ENCODE measurements around the gene VPS26C.
"Not testable (repeated sequence)": the region's sequence is repeated elsewhere in the genome, so short reads cannot be mapped to it uniquely, and the experiment has no call there.

Gene VPS26C

DNA sequence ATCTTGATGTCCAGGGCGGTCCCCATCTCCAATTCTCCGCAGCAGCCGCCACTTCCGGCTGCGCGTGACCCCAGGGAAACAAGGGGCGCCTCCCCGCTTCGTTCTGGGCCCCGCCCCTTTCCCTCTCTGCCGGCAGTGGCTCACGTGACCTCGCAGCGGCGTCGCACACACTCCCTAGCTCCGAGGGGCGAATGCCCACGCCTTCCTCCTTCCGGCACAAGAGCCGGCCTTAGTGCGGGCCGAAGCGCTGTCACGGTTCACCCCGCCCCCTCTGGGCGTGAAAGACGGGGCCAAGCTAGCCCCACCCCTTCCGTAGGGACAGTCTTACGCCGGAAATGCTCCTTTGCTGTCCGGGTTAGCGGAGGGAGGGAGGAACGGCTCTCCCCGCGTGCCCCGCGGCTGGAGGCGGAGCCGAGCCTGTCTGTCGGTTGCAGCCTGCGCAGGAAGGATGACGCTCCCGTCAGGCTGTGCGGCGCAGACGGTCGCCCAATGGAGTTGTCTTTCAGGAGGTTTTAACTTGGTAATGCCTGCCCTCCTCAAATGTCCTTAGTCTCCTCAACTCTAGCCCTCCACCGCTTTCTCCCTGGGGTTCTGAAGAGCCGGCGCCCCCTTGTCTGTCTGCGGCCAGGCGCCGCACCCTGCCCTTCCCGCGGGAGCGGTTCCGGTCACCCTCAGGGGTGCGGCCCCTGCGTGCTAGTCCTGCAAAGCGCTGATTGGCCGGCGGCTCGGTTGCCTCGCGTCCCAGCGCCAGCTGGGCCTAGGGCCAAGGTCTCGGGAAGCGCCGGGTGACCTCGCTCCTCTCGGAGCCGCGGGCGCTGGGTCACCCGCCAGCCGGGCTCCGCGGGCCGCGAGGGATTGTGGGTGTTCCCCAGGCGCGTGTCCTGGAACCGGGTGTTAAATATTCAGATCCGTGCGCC lies at the start of gene VPS26C:
TSS of gene VPS26C (minus strand) at position 66 of the 917 bp plus-strand sequence. CDS start at position 26, 40 bp downstream.
- peak; percentile 99 for DNase-seq
- TF ChIP-seq GATA1 (IDR thresholded peaks at IDR 0.05; ENCODE audit: low read depth, low read length) (no peak), POLR2A (IDR thresholded peaks at IDR 0.05; ENCODE audit: low read length) (peak; percentile 97)

DNA sequence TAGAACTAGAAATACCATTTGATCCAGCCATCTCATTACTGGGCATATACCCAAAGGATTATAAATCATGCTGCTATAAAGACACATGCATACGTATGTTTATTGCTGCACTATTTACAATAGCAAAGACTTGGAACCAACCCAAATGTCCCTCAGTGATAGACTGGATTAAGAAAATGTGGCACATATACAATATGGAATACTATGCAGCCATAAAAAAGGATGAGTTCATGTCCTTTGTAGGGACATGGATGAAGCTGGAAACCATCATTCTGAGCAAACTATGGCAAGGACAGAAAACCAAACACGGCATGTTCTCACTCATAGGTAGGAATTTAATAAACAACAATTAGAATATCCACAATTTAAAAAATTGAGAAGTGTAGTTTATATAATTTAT lies 48.9 kb upstream of the VPS26C start:
- DNase-seq, result not testable (repeated sequence)

DNA sequence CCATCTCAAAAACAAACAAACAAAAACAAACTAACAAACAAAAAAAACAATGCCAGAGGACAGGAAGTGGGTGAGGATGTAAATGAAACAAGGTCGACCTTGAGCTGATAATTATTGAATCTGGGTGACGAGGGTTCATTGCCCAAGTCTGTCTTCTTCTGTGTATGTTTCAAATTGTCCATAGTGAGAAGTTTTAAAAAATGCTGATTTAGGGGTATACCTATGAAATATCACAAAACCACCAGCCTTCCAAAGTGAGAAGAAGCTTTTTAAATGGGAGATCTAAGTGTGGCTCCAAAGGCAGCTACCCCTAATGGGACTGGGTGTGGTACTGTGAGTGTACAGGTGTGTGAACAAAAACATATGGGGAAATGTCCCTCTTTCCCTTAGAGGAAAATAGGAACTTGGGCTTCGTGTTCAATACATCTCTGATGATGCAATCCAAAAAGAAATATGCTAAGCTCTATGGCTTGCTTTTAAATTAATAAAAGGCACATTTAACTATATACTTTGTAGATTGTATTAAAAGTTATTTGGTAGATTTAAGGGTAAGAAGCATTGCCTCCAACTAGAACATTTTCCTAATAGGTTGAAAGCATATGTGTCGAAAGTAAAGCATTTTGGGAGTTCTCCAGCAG lies 33.1 kb upstream of the VPS26C start:
- TF ChIP-seq POLR2A (IDR thresholded peaks at IDR 0.05; ENCODE audit: low read length) (no peak), GATA1 (IDR thresholded peaks at IDR 0.05; ENCODE audit: low read depth, low read length) (no peak)
- DNase-seq, result no peak

DNA sequence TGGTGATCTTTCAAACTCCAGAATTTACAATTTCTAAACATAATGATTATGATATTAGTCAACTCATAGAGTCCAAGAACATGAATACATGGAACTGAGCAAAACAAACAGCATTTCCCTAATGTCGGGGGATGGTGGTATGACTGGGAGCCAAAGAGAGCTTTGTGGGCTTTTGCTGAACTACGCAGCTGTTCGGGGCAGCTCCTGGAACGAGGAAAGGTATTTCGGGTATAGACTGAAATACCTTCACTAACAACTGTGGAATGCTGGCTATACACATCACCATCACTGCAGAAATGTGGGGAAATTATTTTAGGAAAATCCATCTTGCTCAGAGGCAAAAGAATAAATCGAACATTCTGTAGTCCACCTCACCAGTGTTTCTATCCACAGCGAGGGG lies 30.2 kb upstream of the VPS26C start:
- no peak for DNase-seq
- no peak for TF ChIP-seq POLR2A (IDR thresholded peaks at IDR 0.05; ENCODE audit: low read length)
- TF ChIP-seq GATA1 (IDR thresholded peaks at IDR 0.05; ENCODE audit: low read depth, low read length), result no peak

DNA sequence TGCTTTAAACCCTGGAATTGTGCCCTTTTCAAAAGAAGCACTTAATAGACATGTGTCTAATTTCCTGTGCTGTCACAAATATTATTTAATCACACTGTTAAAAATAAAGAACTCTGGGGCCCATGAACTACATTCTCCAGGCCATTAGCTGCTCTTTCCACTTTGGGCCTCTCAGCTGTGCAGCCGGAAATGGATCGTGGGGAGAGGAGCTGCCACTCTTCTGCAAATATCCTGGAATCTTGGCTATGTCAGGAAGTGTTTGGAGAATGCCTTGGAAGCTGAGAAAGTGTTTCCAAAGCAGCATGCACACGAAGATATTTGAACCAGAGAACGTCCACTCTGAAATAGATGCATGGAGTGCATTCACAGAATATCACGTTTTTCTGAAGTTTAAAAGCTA lies 27.5 kb upstream of the VPS26C start:
- DNase-seq, result no peak
- TF ChIP-seq GATA1 (IDR thresholded peaks at IDR 0.05; ENCODE audit: low read depth, low read length), result no peak
- TF ChIP-seq POLR2A (IDR thresholded peaks at IDR 0.05; ENCODE audit: low read length), result no peak

DNA sequence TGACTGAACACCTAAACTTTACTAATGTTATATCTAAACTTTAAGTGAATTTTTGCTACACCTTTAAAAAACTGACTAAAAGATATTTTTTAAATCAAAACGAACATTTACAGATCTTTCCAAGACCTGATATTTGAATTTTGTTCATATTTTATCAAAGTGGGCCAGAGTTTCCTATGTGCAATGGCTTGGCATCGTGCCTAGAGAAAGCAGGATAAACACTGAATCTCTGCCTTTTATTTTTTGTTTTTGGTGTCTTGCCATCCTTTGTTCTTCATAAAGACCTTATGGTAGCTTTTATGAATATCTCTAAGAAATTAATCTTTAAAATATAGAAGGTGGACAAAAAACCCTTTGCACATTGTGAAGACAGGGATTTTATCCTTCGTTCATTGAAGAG lies 25.8 kb upstream of the VPS26C start:
- TF ChIP-seq GATA1 (IDR thresholded peaks at IDR 0.05; ENCODE audit: low read depth, low read length) (no peak), POLR2A (IDR thresholded peaks at IDR 0.05; ENCODE audit: low read length) (no peak)
- no peak for DNase-seq

DNA sequence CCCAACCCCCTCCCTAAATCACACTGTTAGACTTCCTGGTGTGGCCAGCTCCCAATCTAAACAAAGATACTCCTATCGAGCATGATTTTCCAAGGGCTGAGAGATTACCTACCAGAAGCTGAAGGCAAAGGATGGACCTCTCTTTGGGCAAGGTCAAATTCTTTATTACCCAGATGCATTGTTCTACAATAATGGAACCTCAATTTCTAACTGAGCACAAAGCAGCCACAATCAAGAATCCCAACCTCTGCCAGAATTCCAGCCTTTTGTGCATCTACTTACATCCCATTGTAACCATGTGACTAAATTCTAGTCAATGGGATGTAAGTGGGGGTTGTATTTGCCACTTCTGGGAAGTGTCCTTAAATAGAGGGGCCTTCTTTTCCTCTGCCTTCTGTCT lies 24.9 kb upstream of the VPS26C start:
- TF ChIP-seq POLR2A (IDR thresholded peaks at IDR 0.05; ENCODE audit: low read length), result no peak
- TF ChIP-seq GATA1 (IDR thresholded peaks at IDR 0.05; ENCODE audit: low read depth, low read length), result no peak
- no peak for DNase-seq

DNA sequence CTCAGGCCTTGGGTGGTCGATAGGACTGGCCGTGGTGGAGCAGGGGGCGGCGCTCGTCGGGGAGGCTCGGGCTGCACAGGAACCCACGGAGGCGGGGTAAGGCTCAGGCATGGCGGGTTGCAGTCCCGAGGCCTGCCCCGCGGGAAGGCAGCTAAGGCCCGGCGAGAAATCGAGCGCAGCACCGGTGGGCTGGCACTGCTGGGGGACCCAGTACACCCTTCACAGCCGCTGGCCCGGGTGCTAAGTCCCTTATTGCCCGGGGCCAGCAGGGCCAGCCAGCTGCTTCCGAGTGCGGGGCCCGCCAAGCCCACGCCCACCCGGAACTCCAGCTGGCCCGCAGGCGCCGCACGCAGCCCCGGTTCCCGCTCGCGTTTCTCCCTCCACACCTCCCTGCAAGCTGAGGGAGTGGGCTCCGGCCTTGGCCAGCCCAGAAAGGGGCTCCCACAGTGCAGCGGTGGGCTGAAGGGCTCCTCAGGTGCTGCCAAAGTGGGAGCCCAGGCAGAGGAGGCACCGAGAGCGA lies 16.1 kb upstream of the VPS26C start:
- not testable (repeated sequence) for DNase-seq

DNA sequence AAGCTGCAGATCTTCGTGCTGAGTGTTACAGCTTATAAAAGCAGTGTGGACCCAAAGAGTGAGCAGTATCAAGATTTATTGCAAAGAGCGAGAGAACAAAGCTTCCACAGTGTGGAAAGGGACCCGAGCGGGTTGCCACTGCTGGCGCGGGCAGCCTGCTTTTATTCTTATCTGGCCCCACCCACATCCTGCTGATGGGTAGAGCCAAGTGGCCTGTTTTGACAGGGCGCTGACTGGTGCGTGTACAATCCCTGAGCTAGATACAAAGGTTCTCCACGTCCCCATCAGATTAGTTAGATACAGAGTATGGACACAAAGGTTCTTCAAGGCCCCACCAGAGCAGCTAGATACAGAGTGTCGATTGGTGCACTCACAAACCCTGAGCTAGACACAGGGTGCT lies 15.5 kb upstream of the VPS26C start:
- DNase-seq, result not testable (repeated sequence)

DNA sequence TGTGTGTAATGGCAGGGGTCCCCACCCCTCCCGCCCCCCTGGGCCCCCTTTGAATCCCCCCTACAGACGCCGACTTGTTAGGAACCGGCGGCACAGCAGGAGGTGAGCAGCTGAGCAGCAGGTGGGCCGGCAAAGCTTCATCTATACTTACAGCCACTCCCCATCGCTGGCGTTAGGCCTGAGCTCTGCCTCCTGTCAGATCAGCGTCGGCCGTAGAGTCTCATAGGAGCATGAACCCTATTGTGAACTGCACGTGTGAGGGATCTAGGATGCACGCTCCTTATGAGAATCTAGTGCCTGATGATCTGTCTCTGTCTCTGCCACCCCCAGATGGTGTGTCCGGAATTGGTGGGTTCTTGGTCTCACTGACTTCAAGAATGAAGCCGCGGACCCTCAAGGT lies 14.9 kb upstream of the VPS26C start:
- TF ChIP-seq POLR2A (IDR thresholded peaks at IDR 0.05; ENCODE audit: low read length), result no peak
- no peak for DNase-seq

DNA sequence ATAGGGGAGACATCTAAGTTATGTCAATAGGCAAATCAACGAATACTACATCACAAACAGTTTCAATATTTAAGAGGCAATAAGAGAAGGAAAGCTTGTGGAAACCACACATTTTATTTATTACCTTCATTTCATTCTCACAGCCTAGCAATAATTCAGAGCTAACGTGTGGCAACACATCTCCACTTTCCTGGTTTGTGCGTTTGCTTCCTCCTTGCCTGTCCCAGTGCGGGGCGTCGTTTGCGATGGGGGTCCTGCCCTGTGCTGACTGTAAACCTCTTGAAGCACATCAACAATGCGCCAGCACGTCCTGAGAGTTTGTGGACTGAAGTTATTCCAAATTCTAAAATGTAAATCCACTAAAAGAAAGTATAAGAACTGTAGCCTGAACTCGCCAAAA lies 14.4 kb upstream of the VPS26C start:
- TF ChIP-seq POLR2A (IDR thresholded peaks at IDR 0.05; ENCODE audit: low read length) (no peak), GATA1 (IDR thresholded peaks at IDR 0.05; ENCODE audit: low read depth, low read length) (no peak)
- DNase-seq, result no peak

DNA sequence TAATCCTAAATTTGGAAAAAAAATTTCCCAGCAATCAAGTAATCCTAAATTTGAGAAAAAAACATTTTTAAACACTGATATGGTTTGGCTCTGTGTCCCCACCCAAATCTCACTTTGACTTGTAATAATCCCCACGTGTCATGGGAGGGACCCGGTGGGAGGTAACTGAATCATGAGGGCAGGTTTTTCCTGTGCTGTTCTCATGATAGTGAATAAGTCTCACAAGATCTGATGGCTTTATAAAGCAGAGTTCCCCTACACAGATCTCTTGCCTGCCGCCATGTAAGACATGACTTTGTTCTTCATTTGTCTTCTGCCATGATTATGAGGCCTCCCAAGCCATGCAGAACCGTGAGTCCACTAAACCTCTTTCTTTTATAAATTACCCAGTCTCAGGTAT lies 12.1 kb upstream of the VPS26C start:
- not testable (repeated sequence) for DNase-seq

DNA sequence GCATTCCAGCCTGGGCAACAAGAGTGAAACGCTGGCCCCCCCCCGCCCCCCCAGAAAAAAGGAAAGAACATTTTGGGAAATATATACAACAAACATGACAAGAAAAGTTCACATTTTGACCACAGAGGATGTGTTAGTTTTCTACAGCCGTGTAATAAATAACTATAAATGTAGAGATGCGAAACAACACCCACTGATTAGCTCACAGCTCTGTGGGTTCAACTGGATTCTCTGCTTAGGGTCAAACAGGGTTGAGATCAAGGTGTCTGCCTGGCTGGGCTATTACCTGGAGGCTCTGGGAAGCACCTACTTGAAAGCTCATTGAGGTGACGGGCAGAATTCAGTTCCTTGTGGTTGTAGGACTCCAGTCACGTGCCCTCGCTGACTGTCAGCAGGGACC lies 11.1 kb upstream of the VPS26C start:
- TF ChIP-seq GATA1 (IDR thresholded peaks at IDR 0.05; ENCODE audit: low read depth, low read length) (no peak), POLR2A (IDR thresholded peaks at IDR 0.05; ENCODE audit: low read length) (no peak)
- DNase-seq, result no peak

DNA sequence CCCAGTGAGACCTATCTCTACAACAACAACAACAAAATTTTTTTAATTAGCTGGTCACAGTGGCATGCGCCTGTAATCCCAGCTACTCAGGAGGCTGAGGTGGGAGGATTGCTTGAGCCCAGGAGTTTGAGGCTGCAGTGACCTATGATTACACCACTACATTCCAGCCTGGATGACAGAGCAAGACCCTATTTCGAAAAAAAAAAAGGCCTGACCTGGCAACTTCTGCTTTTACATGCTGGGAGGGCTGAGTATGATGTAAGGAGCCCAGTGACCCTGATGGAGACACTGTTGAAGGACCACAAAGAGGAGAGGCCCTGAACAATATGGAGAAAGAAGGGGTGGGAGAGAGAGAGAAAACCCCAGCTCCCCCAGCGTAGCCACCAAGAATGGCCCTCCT lies 9.2 kb upstream of the VPS26C start:
- TF ChIP-seq GATA1 (IDR thresholded peaks at IDR 0.05; ENCODE audit: low read depth, low read length) (no peak), POLR2A (IDR thresholded peaks at IDR 0.05; ENCODE audit: low read length) (no peak)
- DNase-seq, result no peak

DNA sequence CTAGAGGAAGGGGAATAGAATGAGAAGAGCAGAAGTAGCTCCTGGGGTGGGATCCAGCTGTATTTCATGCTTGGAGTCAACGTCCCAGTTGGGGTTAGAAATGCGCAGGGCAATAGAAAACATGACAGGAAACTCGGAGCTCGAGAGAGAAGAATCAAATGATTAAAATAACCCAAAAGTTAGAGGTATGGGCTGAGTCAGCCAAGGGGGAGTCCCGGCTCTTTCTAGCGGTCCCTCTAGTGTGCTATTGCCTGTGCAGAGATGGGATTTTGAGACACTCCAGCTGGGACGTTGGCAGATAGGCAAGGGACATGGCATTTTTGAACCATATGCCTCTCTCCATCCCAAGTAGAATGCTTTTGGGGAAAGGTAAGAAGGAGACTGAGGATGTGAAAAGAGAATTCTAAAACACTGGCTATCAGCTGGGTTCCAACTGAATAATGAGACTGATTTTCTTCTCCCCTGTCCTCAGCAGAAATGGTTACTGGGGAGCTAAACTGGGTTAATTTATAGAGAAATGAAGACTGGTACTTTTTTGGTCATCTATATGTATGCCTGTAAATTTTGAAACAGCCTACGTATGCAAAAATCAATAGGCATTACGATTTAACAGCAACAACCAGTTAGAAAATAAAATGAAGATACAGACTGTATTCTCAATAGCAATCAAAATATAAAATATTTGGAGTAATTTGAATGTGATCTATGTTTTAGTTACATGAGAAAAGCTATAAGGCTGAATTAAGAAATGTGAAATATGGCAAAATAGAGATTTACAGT lies 7.0 kb upstream of the VPS26C start:
- TF ChIP-seq POLR2A (IDR thresholded peaks at IDR 0.05; ENCODE audit: low read length) (no peak), GATA1 (IDR thresholded peaks at IDR 0.05; ENCODE audit: low read depth, low read length) (no peak)
- no peak for DNase-seq
